Measurements from ENCODE around the gene GLG1.
"Not testable (repeated sequence)": the region's sequence is repeated elsewhere in the genome, so short reads cannot be mapped to it uniquely, and the experiment has no call there.

DNA sequence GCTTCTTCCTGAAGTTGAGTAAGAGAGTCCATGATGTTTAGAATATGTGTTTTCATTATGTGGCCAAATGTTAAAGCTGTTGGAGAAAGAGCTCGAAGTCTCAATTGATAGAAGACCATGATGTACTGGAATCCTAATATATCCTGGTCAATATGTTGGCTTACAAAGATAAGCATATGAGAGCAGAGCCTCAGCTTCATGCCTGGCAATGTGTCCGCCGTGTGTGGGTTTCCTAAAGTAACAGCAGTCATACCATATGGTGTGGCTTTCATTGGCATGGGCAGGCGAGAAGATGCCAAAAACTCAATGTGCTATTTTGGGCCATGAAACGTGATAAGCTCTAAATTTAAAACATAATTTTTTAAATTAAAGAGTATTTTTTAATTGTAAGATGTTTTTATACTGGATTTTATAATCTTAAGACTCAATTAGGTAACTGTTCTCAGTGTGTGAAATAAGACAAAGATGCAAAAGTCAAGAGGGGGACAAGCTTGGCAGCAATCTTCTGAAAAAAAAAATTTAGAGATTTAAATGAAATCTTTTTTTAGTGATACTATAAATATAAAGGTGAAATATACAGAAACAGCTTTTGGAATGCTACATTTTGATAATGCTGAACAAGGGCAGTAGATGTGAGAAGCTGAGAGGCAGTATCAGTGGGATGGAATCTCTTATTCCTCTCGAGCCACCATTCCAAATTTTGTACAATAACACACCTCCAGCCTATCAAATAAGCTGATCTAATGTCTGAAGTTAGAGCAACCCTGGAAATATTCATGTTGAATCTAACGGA, 56.5 kb downstream of the GLG1 start:
- not testable (repeated sequence) for TF ChIP-seq SPI1 (IDR thresholded peaks at IDR 0.05; ENCODE audit: low read depth, low read length); POLR2A (IDR thresholded peaks at IDR 0.05; ENCODE audit: low read depth, low read length); POLR2AphosphoS5 (IDR thresholded peaks at IDR 0.05; ENCODE audit: low read depth, low read length); TAF1 (IDR thresholded peaks at IDR 0.05; ENCODE audit: low read depth, low read length); PAX5 (IDR thresholded peaks at IDR 0.05; ENCODE audit: insufficient read depth, low read length, severe bottlenecking)

Data from GM12891 (cell line).